Measurements from ENCODE around the gene CNTN6. TPM values are rescaled to one million over a fixed set of nuclear protein-coding genes. Genes with fewer than 3 reads are reported as not detected.

CNTN6 gene
- total and polyA plus RNA-seq, 2 of the 4 experiments (the other 2 are of a cell fraction): not detected

DNA sequence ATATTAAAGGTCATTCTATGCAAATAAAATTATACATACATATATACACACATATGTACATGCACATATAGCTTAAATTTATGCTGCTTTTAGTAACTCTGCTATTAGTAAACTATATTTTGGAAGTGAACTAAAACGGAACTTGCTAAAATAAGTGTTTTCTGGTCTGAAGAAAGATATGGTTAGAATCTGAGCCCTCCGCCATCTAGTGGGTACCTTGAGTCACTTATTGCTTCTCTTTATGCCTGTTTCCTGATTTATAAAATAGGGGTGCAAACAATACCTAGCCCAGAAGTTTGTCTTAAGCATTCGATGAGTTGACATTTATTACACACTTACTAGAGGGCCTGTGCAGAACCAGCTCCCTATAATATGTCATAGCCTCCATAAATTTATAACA lies 255.7 kb downstream of the CNTN6 start:
- no peak overlapping the region for H2BK15ac ChIP-seq (ENCODE audit: low read depth, low read length)
- H2BK120ac ChIP-seq (ENCODE audit: low read depth, low read length): no peak overlapping the region
- no peak overlapping the region for H3K14ac ChIP-seq (replicated peaks; ENCODE audit: low read depth, low read length)
- no peak overlapping the region for H2BK5ac ChIP-seq (ENCODE audit: low read depth, low read length, poor library complexity, severe bottlenecking)
- intact Hi-C loops (cut with micrococcal nuclease): no loop called here
- H3K9me3 ChIP-seq (ENCODE audit: control insufficient read depth, insufficient read depth, low read length): peaks cover 5% of the 10 kb centered on the region; the same call in 1 of the 2 replicates
- H3K9me1 ChIP-seq (ENCODE audit: insufficient read depth, low read length): no peaks in the 10 kb centered on the region
- H3K23ac ChIP-seq (ENCODE audit: low read depth, low read length): no peak overlapping the region
- no peak for TF ChIP-seq FOS (IDR thresholded peaks at IDR 0.05; ENCODE audit: low read depth, low read length)
- TF ChIP-seq SMC3 (IDR thresholded peaks at IDR 0.05; ENCODE audit: low read depth, low read length): no peak
- TF ChIP-seq RFX5 (IDR thresholded peaks at IDR 0.05; ENCODE audit: low read depth, low read length): no peak
- no peak for TF ChIP-seq POLR2A (IDR thresholded peaks at IDR 0.05; ENCODE audit: low read depth, low read length)
- TF ChIP-seq CTCF (conservative IDR thresholded peaks at IDR 0.05; ENCODE audit: low read depth, low read length): no peak
- no peak for TF ChIP-seq MXI1 (IDR thresholded peaks at IDR 0.05; ENCODE audit: borderline replicate concordance, low read depth, low read length)
- TF ChIP-seq RAD21 (IDR thresholded peaks at IDR 0.05; ENCODE audit: low read length): no peak
- TF ChIP-seq, protein P1, sequence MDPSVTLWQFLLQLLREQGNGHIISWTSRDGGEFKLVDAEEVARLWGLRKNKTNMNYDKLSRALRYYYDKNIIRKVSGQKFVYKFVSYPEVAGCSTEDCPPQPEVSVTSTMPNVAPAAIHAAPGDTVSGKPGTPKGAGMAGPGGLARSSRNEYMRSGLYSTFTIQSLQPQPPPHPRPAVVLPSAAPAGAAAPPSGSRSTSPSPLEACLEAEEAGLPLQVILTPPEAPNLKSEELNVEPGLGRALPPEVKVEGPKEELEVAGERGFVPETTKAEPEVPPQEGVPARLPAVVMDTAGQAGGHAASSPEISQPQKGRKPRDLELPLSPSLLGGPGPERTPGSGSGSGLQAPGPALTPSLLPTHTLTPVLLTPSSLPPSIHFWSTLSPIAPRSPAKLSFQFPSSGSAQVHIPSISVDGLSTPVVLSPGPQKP (IDR thresholded peaks at IDR 0.05; ENCODE audit: borderline replicate concordance, low read depth, low read length): no peak
- no peak for TF ChIP-seq MAFK (IDR thresholded peaks at IDR 0.05; ENCODE audit: low read depth, low read length)
- TF ChIP-seq RCOR1 (IDR thresholded peaks at IDR 0.05; ENCODE audit: insufficient replicate concordance, low read length): no peak
- no peak for TF ChIP-seq USF2 (IDR thresholded peaks at IDR 0.05; ENCODE audit: low read depth, low read length)
- no peak for TF ChIP-seq MAZ (IDR thresholded peaks at IDR 0.05; ENCODE audit: borderline replicate concordance, low read depth, low read length)
- WGBS, 2 experiments (ENCODE audit: extremely low coverage in 2 of 2, insufficient read length in 1 of 2): no CpG with 5 or more reads among the region's 3 CpGs
- H4K91ac ChIP-seq (ENCODE audit: insufficient read depth, low read depth, low read length): no peak overlapping the region
- ATAC-seq (ENCODE audit: low read depth) (no peak), DNase-seq (no peak)
- H4K20me1 ChIP-seq (ENCODE audit: insufficient read depth, low read length): no peaks in the 10 kb centered on the region
- in situ Hi-C loops (cut with MboI; ENCODE audit: low sequenced_read_pairs): no loop called here
- no peaks in the 10 kb centered on the region for H3K4me1 ChIP-seq (ENCODE audit: control insufficient read depth, insufficient read depth, low read length)
- H3K4ac ChIP-seq (ENCODE audit: low read depth, low read length): no peak overlapping the region
- H3K4me3 ChIP-seq (ENCODE audit: insufficient read depth, low read depth, low read length): no peak overlapping the region
- ChIA-PET POLR2A (ENCODE audit: unreplicated experiment) (no interaction called here), CTCF (no interaction called here)
- no peak overlapping the region for H4K8ac ChIP-seq (ENCODE audit: low read depth in 2 of 2, low read length in 2 of 2)
- H3K27me3 ChIP-seq (ENCODE audit: control insufficient read depth, insufficient read depth, low read length): no peaks in the 10 kb centered on the region
- dilution Hi-C loops (cut with HindIII; ENCODE audit: low sequenced_read_pairs, unreplicated experiment): no loop called here
- BruUV-seq (replicated peaks): no TSS peak
- H4K5ac ChIP-seq (ENCODE audit: low read depth, low read length): no peak overlapping the region
- H2AFZ ChIP-seq (replicated peaks; ENCODE audit: low read length, poor library complexity): no peak overlapping the region
- H3K9ac ChIP-seq (ENCODE audit: low read depth, low read length): no peak overlapping the region
- no peak overlapping the region for H2AK5ac ChIP-seq (ENCODE audit: low read depth, low read length)
- H3K18ac ChIP-seq (ENCODE audit: low read depth, low read length): no peak overlapping the region
- H3K36me3 ChIP-seq (ENCODE audit: control insufficient read depth, insufficient read depth, low read length): no peaks in the 10 kb centered on the region
- H3K79me1 ChIP-seq (ENCODE audit: low read depth in 1 of 2, low read length in 2 of 2): no peaks in the 10 kb centered on the region
- no peak overlapping the region for H2AK9ac ChIP-seq (replicated peaks; ENCODE audit: low read depth, low read length, poor library complexity)
- no peak overlapping the region for H3K4me2 ChIP-seq (ENCODE audit: low read depth, low read length)
- no peak overlapping the region for H3K27ac ChIP-seq (ENCODE audit: insufficient read depth, low read length)
- no peak overlapping the region for H3K56ac ChIP-seq (ENCODE audit: extremely low read depth, insufficient read depth, low read length)
- H2BK20ac ChIP-seq (ENCODE audit: low read depth, low read length): no peak overlapping the region
